ENCODE results near the gene RPL38.
A peak's percentile ranks its signal among the peaks of the same experiment; 100 is the strongest.

The RPL38 gene

DNA sequence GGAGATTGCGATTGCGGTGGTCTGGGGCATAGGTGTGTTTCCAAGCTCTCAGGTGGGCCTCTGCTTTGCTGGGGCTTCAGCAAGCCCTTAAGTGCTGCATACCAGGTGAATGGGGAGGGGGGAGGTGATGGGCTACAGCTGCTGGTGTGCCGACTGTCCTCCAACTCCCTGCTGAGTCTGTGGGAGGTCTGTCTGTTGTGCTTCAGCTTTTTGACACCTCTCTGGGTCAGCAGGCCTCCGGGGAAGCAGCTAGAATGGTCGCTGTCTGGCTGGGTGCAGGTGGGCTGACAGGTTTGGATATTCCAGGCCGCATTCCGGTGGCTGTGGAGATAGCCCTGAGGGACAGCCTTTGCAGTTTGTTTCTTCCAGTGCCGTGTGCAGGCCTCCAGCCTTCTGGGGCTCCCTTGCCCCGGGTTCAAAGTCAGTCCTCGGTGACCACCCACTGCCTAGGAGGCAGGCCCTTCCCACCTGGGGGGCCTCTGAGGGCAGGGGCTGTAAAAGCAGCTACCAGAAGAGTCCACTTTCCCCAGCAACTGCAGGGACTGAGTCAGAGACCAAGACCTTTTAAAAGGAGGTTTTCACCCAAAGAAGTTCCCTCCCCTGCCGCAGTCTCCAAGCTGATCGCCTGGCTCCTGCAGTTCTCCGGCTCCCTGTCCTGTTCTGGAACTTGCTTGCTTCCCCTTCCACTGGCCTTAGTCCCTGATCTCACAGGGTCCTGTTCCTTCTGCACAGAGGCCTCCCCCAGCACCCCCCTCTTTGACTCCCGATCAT lies 7.8 kb downstream of the RPL38 start:
- peak; percentile 27 for DNase-seq

- DNase-seq, result no peak
Measured at GRCh38 chr17:74211912-74212208, 8.4 kb downstream of the RPL38 start.

DNA sequence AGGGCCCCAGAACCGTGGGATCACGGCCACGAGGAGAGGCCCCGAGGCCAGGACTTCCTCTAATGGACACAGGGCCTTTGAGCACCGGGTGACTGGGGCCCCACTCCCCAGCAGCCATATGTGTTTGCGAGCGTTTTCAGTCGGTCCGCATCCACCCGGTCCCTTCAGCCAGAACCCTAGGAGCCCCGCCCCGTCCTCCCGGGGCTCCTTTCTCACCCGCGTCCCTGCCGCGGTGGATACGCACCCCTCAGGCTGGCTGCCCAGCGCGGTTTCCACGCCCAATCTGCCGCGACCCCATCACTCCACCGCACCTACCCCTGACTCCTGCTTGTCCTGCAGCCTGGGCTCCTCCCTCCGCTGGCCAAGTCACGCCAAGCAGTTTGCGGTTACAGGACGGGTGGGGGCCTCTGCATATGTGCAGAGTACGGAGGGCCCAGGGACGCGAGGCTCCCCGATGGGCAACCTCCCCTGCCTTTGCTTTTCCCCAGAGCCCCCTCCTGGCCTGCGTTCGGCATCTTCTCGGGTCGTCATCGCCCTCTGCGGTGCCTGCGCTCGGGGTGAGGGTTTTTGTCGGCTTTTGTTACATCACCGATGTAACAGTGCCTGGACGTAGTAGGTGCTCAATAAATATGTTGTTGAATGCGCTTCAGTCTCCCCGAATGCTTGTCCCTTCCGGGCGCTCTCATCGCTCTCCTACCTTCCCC lies 8.9 kb downstream of the RPL38 start:
- peak; percentile 28 for DNase-seq

DNA sequence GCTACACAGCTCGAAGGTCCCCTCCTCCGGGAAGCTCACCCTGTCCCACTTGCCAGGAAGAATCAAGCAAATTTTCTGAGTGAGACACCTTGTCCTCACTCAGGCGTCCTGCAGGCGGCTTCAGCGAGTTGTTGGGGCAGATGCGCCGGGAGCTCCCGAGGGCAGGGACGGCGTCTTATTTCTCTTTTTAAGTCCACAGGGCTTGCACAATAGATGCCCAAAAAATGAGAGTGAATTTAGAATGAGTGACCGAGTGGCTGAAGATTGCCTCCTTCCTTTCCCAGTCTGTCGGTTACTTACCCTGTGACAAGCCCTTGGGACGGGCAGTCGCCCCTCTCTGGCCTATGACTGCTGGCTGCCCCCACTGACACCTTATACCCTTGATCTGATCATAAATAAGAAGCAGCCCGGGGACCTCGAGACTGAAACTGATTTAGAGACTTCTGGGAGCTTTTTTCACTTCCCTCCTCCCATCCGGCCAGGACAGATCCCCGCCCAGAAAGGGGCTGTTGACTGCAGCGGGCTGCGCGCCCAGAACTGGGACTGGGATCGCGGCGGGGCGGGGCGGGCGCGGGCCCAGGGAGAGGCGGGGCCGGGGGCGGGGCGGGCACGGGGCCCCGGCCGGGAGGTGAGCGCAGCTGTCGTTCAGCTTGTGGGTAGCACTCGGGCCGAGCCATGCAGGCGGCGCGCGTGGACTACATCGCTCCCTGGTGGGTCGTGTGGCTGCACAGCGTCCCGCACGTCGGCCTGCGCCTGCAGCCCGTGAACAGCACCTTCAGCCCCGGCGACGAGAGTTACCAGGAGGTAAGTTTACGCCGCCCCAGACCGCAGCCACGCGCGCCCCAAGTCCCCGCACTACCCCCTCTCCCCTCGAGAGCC lies 9.7 kb downstream of the RPL38 start, which contains the start of gene TTYH2:
TSS of gene TTYH2 (plus strand) at position 659 of the 879 bp plus-strand sequence. CDS start at position 676, 17 bp downstream.
- DNase-seq, result peak; percentile 77

GRCh38 chr17:74213861-74214391 lies 10.4 kb downstream of the RPL38 start:
- DNase-seq, result no peak

GRCh38 chr17:74214484-74215341 lies 11.2 kb downstream of the RPL38 start:
- DNase-seq, result no peak

GRCh38 chr17:74215342-74215727 lies 11.9 kb downstream of the RPL38 start:
- DNase-seq, result no peak

DNA sequence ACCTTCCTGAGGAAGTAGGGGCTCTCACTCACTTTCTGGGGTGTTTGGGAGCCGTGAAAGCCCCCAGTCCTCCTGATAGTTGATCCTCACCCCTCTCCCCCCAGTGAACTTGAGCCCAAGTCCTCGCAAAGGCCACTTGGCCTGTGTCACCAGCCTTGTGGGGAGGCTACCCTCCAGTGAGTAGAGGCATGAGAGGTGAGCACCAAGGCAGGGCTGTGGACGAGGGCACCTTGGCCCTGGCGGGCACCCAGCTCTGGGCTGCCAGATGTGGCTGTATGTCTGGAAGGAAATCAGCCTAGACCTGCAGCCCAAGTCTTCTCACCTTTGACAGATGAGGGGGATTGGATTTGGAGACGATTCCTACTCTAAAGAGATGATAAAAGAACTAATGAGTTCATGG lies 13.0 kb downstream of the RPL38 start:
- no peak for DNase-seq

DNA sequence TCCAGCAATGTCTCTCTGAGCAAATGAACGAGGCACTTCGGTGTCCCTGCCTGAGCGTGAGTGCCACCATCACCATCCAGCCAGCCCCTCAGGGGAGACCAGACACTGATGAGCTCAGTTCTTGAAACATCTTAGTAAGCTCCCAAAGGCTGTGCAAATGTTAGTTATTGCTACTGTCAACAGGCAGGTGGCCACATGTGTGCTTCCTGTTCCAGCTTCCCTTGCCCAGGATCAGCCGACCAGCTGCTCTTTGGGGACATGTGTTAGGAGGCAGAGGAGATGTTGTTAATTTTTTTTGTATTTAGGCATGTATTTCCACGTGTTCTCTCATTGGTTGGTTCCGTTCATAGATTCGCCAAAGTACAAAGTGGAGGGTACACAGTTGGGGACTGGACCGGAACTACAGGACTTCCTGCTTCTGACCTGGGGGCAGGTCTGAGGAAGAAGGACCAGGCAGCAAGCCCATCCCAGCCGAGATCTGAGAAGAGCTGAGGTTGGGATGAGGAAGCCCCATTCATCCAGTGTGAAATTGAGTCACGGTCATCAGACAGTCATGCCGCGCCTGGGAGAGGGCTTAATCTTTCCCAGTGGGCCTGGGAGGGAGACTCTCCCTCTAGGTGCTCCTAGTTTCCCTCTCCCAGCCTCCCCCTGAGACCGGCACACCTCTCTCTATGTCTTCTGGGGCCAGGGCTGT lies 13.7 kb downstream of the RPL38 start:
- no peak for DNase-seq

DNA sequence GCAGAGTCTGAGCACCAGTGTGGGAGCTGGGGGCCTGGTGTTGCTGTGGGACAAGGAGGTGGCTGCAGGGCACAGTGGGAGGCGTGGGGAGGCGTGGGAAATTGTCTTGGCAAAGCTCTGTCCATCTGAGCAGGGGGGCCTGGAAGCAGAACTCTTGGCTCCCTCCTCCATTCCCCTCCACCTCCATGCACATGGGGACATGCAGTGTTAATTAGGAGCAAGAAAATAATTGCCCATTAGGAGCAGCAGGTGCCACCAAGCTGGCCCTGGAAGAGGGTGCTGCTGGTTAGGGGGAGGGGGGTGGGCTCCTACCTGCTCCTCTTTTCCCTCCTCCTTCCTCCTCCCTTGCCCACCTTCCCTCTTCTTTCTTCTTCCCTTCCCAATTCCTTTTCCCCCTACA lies 14.4 kb downstream of the RPL38 start:
- DNase-seq, result no peak

DNA sequence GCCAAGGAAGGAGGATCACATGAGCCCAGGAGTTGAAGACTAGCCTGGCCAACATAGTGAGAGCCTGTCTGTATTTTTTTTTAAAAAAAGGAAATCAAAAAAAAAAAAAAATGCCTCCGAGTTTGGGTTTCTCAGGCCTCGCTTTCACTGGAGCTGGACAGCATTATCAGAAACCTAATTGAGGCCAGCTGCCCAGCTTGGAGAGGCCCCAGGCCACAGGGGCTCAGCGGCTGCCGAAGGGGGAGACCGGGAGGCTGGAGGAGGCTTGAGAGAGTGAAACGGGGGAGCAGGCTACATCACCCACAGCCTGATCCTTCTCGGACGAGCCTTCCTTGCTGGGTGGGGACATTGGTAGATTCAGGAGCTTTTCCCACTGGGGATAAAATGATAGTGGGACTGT lies 15.0 kb downstream of the RPL38 start:
- DNase-seq, result no peak

GRCh38 chr17:74219576-74220133 lies 16.2 kb downstream of the RPL38 start:
- no peak for DNase-seq

DNA sequence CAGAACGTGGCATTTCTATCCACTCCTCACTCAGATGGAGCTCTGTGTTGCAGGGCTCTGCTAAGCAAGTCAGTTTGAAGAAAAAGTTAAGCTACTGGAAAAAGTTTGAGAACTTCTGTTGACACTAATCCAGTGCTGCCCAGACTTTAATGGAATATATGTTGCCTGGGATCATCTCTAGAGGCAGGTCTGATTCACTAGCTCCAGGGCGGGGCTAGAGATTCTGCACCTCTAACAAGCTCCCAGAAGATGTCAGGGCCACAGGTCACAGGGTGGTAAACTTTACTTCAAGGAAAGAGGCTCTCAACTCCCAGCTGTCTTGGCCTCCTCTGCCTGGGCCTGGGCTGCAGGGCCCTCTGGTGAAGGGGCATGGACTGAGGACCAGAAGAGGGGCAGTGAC lies 16.7 kb downstream of the RPL38 start:
- DNase-seq, result no peak

GRCh38 chr17:74220946-74221818 lies 17.7 kb downstream of the RPL38 start:
- DNase-seq, result no peak

GRCh38 chr17:74222399-74222798 lies 18.9 kb downstream of the RPL38 start:
- no peak for DNase-seq

DNA sequence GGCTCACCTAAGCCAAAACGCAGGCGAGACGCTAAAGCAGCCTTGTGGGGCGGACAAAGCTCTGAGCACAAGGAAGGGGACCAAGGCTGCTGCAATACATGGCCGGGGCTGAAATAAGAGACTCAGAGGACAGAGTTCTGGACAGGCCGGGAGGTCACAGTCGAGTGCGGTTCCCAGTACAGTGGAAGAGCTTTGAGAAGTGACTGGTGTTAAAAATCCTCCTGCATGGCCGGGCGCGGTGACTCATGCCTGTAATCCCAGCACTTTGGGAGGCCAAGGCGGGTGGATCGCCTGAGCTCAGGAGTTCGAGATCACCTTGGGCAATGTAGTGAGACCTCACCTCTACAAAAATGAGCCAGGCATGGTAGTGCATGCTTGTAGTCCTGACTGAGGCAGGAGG lies 20.4 kb downstream of the RPL38 start:
- no peak for DNase-seq

- no peak for DNase-seq
Measured at GRCh38 chr17:74224959-74225725, 21.7 kb downstream of the RPL38 start.

DNA sequence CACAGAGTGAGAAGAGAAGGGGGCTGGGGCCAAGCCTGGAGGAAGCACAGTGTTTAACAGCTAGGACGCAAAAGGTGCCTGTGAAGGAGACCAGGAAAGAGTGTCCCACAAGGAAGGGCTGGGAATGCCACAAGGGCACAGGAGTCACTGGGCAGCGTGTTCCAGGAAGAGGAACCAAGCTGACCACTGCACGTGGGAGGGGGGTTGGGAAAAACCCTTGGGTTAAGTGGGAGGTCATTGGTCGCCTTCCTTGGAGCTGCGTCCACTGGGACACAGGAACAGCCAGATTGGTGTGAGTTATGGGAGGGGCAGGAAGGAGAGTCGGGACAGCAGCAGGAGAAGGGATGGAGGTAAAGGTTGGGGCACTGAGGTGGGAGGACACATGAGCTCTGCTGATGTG lies 22.8 kb downstream of the RPL38 start:
- no peak for DNase-seq

DNA sequence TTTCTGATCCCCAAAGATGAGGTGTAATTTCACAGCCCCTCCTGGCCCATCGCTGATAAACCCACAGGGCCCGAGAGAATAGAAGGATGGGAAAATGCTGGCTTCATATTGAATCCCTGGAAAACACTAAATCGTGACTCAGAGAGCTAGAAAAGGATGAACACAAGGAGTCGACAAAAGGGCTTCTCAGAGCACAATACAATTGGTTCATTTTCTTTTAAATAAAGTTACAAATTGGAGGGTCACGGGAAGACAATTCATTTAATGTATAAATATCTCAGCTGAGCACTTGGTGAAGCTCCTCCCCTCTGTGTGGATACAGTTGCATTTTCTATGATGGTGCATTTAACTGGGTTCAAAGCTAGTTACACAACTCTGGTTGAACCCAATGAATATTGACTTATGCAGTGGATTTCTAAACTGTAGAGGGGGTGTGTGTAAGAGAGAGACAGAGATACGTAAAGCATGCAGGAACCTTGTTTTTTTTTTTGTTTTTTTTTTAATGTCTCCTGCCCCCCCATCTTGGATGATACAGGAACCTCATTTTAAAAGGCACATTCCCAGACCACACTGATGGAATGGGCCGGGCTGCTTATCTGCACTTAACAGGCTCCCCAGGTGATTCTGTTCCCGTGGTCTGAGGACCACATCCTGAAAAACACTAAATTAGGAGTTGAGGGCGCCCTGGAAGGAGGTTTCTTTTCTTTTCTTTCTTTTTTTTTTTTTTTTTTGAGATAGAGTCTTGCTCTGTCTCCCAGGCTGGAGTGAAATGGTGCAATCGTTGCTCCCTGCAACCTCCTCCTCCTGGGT lies 24.0 kb downstream of the RPL38 start:
- DNase-seq, result no peak

Measured in activated T-cell treated with anti-CD3 and anti-CD28 coated beads, Interleukin-2, amount 50 U/mL, for 1 hour (primary cell).